Body of pancreas (tissue), 4 donors: Measurements from ENCODE around the gene EHMT2. TPM values are rescaled to one million over a fixed set of nuclear protein-coding genes. Genes with fewer than 3 reads are reported as not detected.

Source experiments
- ATAC-seq: fragments of 150-250 bp; one replicate; pipeline ENCODE4 v1.9.1; 2016
- DNase-seq, 4 donors: peaks; one replicate each; pipeline ENCODE4 v3.0.0-alpha.2; 2019
- H3K27ac ChIP-seq, 4 donors: fragments of 200-600 bp; sonication (generic); 1 replicate in 3 of 4; 2 replicates in 1 of 4; pipeline versions ENCODE4 v1.5.1 to v1.6.1; 2016 to 2019; ENCODE audit warnings: mild to moderate bottlenecking in 1 of 4, mixed read lengths in 1 of 4, moderate library complexity in 1 of 4
- H3K27me3 ChIP-seq, 2 donors: fragments of 200-600 bp; sonication (generic); one replicate each; pipeline ENCODE4 v1.6.0; 2016; ENCODE audit warnings: mild to moderate bottlenecking in 1 of 2
- H3K36me3 ChIP-seq, 2 donors: fragments of 200-600 bp; sonication (generic); replicated peaks in 1 of 2; 2 replicates each; pipeline ENCODE4 v1.5.1; 2016; ENCODE audit warnings: low read depth in 2 of 2; ENCODE audit not compliant: insufficient read depth in 1 of 2
- H3K4me1 ChIP-seq: fragments of 200-600 bp; sonication (generic); one replicate; pipeline ENCODE4 v1.6.0; 2016
- H3K4me3 ChIP-seq, 2 donors: fragments of 200-600 bp; sonication (generic); 1 replicate in 1 of 2; 2 replicates in 1 of 2; pipeline ENCODE4 v1.5.1; 2016 to 2019
- H3K9me3 ChIP-seq, 3 donors: fragments of 200-600 bp; sonication (generic); 1 replicate in 2 of 3; 2 replicates in 1 of 3; pipeline ENCODE4 v1.5.1; 2016
- POLR2A ChIP-seq, 3 donors: fragments of 450-650 bp; IDR thresholded peaks; one replicate each; pipeline ENCODE4 v1.6.1; 2016; ENCODE audit warnings: antibody characterized with exemption in 3 of 3, mild to moderate bottlenecking in 2 of 3
- WGBS, 2 donors: methylation state at CpG; one replicate each; pipeline ENCODE4 v1.1.5; 2017; 5-methylcytosine and 5-hydroxymethylcytosine counted together
- intact Hi-C: fragments of 100-400 bp; cut with DNase I; formaldehyde crosslinking; loops from one replicate; pipeline ENCODE4 v1.15.1; 2023
- total RNA-seq, 2 donors: library from RNA; depleted of rRNA; stranded (reverse); fragments of >200 nt; gene quantifications; one replicate each; pipeline ENCODE4 v1.1.0, GENCODE V29; 2016
- TF ChIP-seq, protein P1 (sequence below), 7 experiments: fragments of 450-650 bp in 4 of 7; fragments of 200-600 bp in 3 of 7; sonication (generic) in 3 of 7; IDR thresholded peaks; one replicate each; pipeline ENCODE4 v1.5.1; 2016 to 2019; ENCODE audit warnings: antibody characterized with exemption in 7 of 7

The EHMT2 gene
- total RNA-seq, 2 donors from 2014 or later, result 35.8 to 87.7 TPM

DNA sequence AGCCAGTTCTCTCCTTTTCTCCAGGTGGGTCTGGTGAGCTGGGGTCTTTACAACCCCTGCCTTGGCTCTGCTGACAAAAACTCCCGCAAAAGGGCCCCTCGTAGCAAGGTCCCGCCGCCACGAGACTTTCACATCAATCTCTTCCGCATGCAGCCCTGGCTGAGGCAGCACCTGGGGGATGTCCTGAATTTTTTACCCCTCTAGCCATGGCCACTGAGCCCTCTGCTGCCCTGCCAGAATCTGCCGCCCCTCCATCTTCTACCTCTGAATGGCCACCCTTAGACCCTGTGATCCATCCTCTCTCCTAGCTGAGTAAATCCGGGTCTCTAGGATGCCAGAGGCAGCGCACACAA is 47.6 kb upstream of the EHMT2 start:
- Histone ChIP-seq H3K9me3 (no peaks in the 10 kb centered on the region), H3K36me3 (no peaks in the 10 kb centered on the region), H3K4me3 (no peak overlapping the region), H3K27me3 (no peaks in the 10 kb centered on the region), H3K4me1 (peaks cover 21% of the 10 kb centered on the region), H3K27ac (peak overlapping the region; percentile 86 to 88 (median 87))
- ATAC-seq, result no peak
- intact Hi-C loops, result no loop called here
- WGBS, 2 donors, result 65 to 71% methylated on average over 9 of the region's 9 CpGs
- TF ChIP-seq POLR2A (IDR thresholded peaks at IDR 0.05), result no peak
- TF ChIP-seq, protein P1, sequence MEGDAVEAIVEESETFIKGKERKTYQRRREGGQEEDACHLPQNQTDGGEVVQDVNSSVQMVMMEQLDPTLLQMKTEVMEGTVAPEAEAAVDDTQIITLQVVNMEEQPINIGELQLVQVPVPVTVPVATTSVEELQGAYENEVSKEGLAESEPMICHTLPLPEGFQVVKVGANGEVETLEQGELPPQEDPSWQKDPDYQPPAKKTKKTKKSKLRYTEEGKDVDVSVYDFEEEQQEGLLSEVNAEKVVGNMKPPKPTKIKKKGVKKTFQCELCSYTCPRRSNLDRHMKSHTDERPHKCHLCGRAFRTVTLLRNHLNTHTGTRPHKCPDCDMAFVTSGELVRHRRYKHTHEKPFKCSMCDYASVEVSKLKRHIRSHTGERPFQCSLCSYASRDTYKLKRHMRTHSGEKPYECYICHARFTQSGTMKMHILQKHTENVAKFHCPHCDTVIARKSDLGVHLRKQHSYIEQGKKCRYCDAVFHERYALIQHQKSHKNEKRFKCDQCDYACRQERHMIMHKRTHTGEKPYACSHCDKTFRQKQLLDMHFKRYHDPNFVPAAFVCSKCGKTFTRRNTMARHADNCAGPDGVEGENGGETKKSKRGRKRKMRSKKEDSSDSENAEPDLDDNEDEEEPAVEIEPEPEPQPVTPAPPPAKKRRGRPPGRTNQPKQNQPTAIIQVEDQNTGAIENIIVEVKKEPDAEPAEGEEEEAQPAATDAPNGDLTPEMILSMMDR (IDR thresholded peaks at IDR 0.05), result no peak
- DNase-seq, result no peak

- Histone ChIP-seq H3K9me3 (no peaks in the 10 kb centered on the region), H3K4me3 (no peak overlapping the region), H3K4me1 (peaks cover 22% of the 10 kb centered on the region), H3K27ac (no peak overlapping the region), H3K36me3 (no peaks in the 10 kb centered on the region), H3K27me3 (no peaks in the 10 kb centered on the region)
- TF ChIP-seq POLR2A (IDR thresholded peaks at IDR 0.05), result no peak
- TF ChIP-seq, protein P1 (IDR thresholded peaks at IDR 0.05), result no peak
- ATAC-seq (no peak), DNase-seq (no peak)
- intact Hi-C loops, result no loop called here
- 66% methylated on average over 3 of the region's 3 CpGs; no CpG with 5 or more reads in 1 of the 2 donors for WGBS, 2 donors
Measured at GRCh38 chr6:31943742-31944141, 46.2 kb upstream of the EHMT2 start.

- WGBS, 2 donors, result 8 to 9% methylated on average over 6 of the region's 6 CpGs
- H3K27me3 ChIP-seq, result no peaks in the 10 kb centered on the region
- no peak overlapping the region for H3K4me3 ChIP-seq
- H3K9me3 ChIP-seq, result no peaks in the 10 kb centered on the region
- no peaks in the 10 kb centered on the region for H3K36me3 ChIP-seq
- no peak for TF ChIP-seq POLR2A (IDR thresholded peaks at IDR 0.05)
- TF ChIP-seq, protein P1 (IDR thresholded peaks at IDR 0.05), result no peak
- DNase-seq, result no peak
- H3K4me1 ChIP-seq, result peaks cover 13% of the 10 kb centered on the region
- H3K27ac ChIP-seq, result no peak overlapping the region
- ATAC-seq, result peak; percentile 22
- intact Hi-C loops, result no loop called here
Measured at GRCh38 chr6:31940256-31940664, 42.8 kb upstream of the EHMT2 start.

- 59 to 64% methylated on average over 9 of the region's 9 CpGs for WGBS, 2 donors
- TF ChIP-seq, protein P1 (IDR thresholded peaks at IDR 0.05), result no peak
- no peak for TF ChIP-seq POLR2A (IDR thresholded peaks at IDR 0.05)
Measured at GRCh38 chr6:31935823-31936222, 38.3 kb upstream of the EHMT2 start.

GRCh38 chr6:31935021-31935420 is 37.5 kb upstream of the EHMT2 start:
- 50 to 66% methylated on average over 3 of the region's 3 CpGs for WGBS, 2 donors
- Histone ChIP-seq H3K9me3 (no peaks in the 10 kb centered on the region), H3K27me3 (no peaks in the 10 kb centered on the region), H3K36me3 (no peaks in the 10 kb centered on the region), H3K4me1 (peaks cover under 1% of the 10 kb centered on the region), H3K4me3 (no peak overlapping the region), H3K27ac (no peak overlapping the region)
- ATAC-seq, result no peak
- no peak for DNase-seq
- intact Hi-C loops, result no loop called here
- TF ChIP-seq POLR2A (IDR thresholded peaks at IDR 0.05), result no peak
- TF ChIP-seq, protein P1 (IDR thresholded peaks at IDR 0.05), result no peak

More at GRCh38 chr6:31935823-31936222, 38.3 kb upstream of the EHMT2 start:
- Histone ChIP-seq H3K27me3 (no peaks in the 10 kb centered on the region), H3K36me3 (no peaks in the 10 kb centered on the region), H3K4me3 (no peak overlapping the region), H3K9me3 (no peaks in the 10 kb centered on the region), H3K27ac (no peak overlapping the region), H3K4me1 (peaks cover 6% of the 10 kb centered on the region)
- DNase-seq, result no peak
- intact Hi-C loops, result no loop called here
- no peak for ATAC-seq
